HG03064 (cell line): Measurements from ENCODE around the gene SLC7A7.
"Not testable (repeated sequence)": the region's sequence is repeated elsewhere in the genome, so short reads cannot be mapped to it uniquely, and the experiment has no call there.

Experiments used
- ATAC-seq: cut with Tn5 transposase; IDR thresholded peaks from one replicate; pipeline ENCODE4 v1.9.1; 2021; ENCODE audit warnings: low read depth; ENCODE audit not compliant: unreplicated experiment

Gene SLC7A7

GRCh38 chr14:22814941-22815713 lies at the start of gene SLC7A7:
Gene SLC7A7 (minus strand): TSS chr14:22815435. CDS start chr14:22813398, 2,037 bp downstream.
- no peak for ATAC-seq

- no peak for ATAC-seq
These were observed 49.7 kb upstream of the SLC7A7 start for GRCh38 chr14:22864979-22865378.

GRCh38 chr14:22861651-22862050 lies 46.4 kb upstream of the SLC7A7 start:
- ATAC-seq: no peak

- not testable (repeated sequence) for ATAC-seq
These were observed 45.1 kb upstream of the SLC7A7 start for GRCh38 chr14:22860377-22860776.

GRCh38 chr14:22856428-22856827 lies 41.2 kb upstream of the SLC7A7 start:
- no peak for ATAC-seq

- ATAC-seq: no peak
These were observed 39.9 kb upstream of the SLC7A7 start for GRCh38 chr14:22854963-22855724.

- ATAC-seq: not testable (repeated sequence)
These were observed 39.1 kb upstream of the SLC7A7 start for GRCh38 chr14:22854296-22854695.

- ATAC-seq: peak; percentile 68
These were observed 37.9 kb upstream of the SLC7A7 start for GRCh38 chr14:22852940-22853767.

- ATAC-seq: no peak
These were observed 37.3 kb upstream of the SLC7A7 start for GRCh38 chr14:22852599-22852939.

- ATAC-seq: not testable (repeated sequence)
These were observed 36.9 kb upstream of the SLC7A7 start for GRCh38 chr14:22852178-22852577.

GRCh38 chr14:22850944-22851764 lies 35.9 kb upstream of the SLC7A7 start:
- ATAC-seq: no peak

- no peak for ATAC-seq
These were observed 34.1 kb upstream of the SLC7A7 start for GRCh38 chr14:22849212-22849819.

GRCh38 chr14:22848351-22849164 lies 33.3 kb upstream of the SLC7A7 start:
- no peak for ATAC-seq

GRCh38 chr14:22847661-22848341 lies 32.6 kb upstream of the SLC7A7 start:
- ATAC-seq: no peak

GRCh38 chr14:22846811-22847307 lies 31.6 kb upstream of the SLC7A7 start:
- ATAC-seq: no peak

- no peak for ATAC-seq
These were observed 30.8 kb upstream of the SLC7A7 start for GRCh38 chr14:22845821-22846625.

GRCh38 chr14:22845103-22845394 lies 29.8 kb upstream of the SLC7A7 start:
- ATAC-seq: no peak
